Erythroblast (primary cell): ENCODE data around the gene TK2.
"Not testable (repeated sequence)": the region's sequence is repeated elsewhere in the genome, so short reads cannot be mapped to it uniquely, and the experiment has no call there.

ENCODE experiments used
- GATA1 ChIP-seq: IDR thresholded peaks from 2 replicates; pipeline ENCODE4 v1.6.1; 2011; ENCODE audit warnings: low read depth, mild to moderate bottlenecking, control low read depth, low read length, moderate library complexity
- POLR2A ChIP-seq: IDR thresholded peaks from 2 replicates; pipeline ENCODE4 v1.6.1; 2011; ENCODE audit warnings: mild to moderate bottlenecking, low read length

- not testable (repeated sequence) for TF ChIP-seq POLR2A, GATA1
Observed at GRCh38 chr16:66514980-66515595, 34.8 kb downstream of the TK2 start.
